HG03457 (cell line): ENCODE results near the gene ADGRL2.

Experiments used
- ATAC-seq: cut with Tn5 transposase; IDR thresholded peaks from one replicate; pipeline ENCODE4 v1.9.1; 2021; ENCODE audit warnings: moderate number of reproducible peaks; ENCODE audit not compliant: unreplicated experiment

ADGRL2 gene

GRCh38 chr1:81974883-81975555 lies 174.3 kb downstream of the ADGRL2 start:
- ATAC-seq = no peak

DNA sequence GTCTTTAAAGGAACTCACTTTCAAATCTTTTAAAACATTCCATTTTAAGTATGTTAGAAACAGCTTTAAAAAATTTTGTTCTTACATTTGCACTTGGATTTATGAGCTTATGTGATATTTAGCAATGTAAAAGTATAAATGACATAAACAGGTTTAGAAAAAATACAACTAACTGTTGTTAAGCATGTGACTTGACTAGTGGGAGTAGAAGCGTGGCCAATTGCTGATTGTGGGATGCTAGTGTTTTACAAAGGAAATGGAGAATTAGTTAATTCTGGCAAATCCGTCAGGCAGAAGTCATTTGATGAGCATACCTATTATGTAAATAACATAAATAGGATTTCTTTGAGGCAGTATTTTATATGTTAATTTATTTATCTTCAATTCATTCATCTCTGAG lies 175.8 kb downstream of the ADGRL2 start:
- no peak for ATAC-seq

DNA sequence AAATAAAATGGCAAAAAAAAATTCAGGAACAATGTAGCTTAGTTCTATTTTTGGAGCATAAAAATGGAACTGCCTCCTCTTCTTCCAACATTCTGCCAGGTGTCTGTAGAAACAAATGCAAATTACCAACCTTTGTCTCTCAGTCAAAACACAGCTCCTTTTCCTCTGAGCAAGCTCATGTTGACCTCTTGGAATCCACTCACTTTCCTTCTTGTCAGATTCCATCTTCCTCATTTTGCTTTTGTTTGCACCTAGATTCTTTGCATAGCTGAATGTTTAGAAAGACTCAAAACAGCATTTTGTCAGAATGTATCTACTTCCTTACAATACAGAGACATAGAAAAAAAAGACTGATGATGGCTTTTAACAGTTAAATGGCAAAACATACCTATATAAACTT lies 178.2 kb downstream of the ADGRL2 start:
- ATAC-seq = no peak

DNA sequence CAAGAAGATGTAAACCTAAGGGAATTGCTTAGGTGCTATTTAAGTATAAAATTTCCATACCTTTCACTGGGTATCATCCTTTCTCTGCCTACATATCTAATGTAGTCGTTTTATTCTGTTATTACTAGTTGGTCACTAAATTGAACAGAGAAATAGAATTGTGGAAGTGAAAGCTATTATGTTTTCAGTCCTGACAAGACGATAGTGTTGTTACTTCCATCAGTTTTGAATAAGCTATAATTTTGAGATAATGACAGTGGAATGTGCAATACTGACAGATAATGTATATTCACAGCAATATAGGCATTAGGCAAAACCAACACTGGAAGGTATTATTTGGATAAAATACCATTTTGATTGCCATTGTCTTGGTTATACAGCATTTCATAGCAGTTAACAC lies 181.8 kb downstream of the ADGRL2 start:
- ATAC-seq = no peak

DNA sequence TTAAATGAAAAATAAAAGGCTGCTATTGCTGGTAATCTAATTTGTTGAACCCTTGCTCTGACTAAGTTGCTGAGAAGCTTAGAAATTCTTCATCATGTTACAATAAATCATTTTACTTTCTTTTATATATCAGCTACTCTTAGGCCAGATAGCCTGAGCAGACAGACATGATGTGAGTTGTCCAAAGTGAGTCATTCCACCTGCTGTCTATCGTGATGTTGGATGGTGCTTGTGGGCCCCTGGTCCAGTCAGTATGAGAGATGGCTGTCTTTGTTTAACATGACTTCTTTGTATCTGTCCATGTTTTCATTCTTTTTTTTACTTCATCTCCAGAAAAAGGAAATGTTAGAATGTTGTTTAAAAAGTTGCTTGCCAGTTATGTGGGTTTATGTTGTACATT lies 188.8 kb downstream of the ADGRL2 start:
- ATAC-seq = no peak

- ATAC-seq = no peak
These were observed 189.5 kb downstream of the ADGRL2 start for GRCh38 chr1:81990241-81990640.

DNA sequence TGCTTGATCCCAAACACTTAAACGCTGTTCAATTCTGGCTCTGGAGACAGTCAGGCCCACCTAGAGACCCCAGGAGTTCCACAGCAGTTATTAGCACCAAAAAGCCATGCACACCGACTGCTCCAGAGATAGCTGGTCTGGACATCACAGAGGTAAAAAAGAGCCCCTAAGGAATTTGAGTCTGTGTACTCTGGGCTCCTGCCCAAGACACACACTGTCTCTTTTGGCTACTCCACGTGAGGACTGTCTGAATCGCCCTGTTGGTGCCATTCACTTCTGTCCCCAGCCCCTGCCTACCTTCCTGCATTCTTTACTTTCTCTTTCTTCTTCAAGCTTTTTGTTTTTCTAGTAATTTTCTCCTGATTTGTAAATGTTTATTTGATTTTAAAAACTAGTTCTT lies 197.4 kb downstream of the ADGRL2 start:
- no peak for ATAC-seq

- no peak for ATAC-seq
These were observed 198.6 kb downstream of the ADGRL2 start for GRCh38 chr1:81999364-81999763.

GRCh38 chr1:82000221-82000620 lies 199.5 kb downstream of the ADGRL2 start:
- ATAC-seq = no peak

DNA sequence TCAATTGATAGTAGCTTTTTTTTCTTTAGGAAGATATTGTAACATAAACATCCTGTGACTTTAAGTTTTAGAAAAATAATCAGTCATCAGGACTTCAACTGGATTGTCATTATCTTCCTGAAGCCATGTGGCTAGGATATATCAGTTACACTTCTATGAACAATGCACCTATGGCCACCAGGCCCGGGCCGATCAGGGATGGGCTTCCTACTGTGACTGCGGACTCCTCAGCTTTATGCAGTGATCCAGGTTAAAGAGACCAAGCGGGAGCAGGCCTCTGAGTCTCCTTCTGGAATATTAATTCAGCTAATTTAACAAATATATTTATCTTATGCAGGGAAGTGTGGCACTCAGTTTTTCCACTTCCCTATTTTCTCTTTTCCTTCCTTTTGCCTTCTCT lies 200.6 kb downstream of the ADGRL2 start:
- no peak for ATAC-seq

DNA sequence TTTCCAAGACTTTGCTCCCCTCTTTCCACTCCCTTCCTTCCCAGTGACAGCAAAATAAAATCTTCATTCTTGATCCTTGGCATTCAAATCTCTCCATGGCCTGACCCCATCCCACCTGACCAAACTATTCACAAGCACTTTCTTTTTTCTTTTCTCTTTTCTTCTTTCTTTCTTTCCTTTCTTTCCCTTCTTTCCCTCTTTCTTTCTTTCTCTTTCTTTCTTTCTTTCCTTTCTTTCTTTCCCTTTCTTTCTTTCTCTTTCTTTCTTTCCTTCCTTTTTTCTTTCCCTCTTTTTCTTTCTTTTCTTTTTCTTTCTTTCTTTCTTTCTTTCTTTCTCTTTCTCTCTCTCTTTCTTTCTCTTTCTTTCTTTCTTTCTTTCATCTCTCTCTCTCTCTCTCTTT lies 207.1 kb downstream of the ADGRL2 start:
- no peak for ATAC-seq

DNA sequence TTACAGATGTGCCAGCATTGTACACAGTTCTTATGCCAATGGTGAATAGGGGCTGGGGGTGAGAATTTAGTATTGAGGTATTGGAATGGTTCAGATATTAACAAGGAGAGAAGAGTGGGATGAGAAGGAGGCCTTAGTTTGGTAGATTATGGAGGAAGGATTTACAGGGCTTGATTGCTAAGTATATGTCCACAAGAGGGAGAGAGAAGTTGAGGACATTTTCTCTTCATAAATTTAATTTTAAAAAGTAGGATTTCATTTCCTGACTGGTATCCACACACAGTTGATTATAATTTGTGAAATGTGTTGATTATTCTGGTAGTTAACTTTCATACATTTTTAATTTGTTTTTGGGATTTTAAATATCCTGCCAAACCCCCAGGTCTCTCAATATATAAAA lies 213.0 kb downstream of the ADGRL2 start:
- ATAC-seq = no peak

GRCh38 chr1:82015444-82015843 lies 214.7 kb downstream of the ADGRL2 start:
- ATAC-seq = no peak

GRCh38 chr1:82018319-82018718 lies 217.6 kb downstream of the ADGRL2 start:
- no peak for ATAC-seq

- no peak for ATAC-seq
These were observed 218.8 kb downstream of the ADGRL2 start for GRCh38 chr1:82019508-82019907.

GRCh38 chr1:82030830-82031229 lies 230.1 kb downstream of the ADGRL2 start:
- no peak for ATAC-seq

DNA sequence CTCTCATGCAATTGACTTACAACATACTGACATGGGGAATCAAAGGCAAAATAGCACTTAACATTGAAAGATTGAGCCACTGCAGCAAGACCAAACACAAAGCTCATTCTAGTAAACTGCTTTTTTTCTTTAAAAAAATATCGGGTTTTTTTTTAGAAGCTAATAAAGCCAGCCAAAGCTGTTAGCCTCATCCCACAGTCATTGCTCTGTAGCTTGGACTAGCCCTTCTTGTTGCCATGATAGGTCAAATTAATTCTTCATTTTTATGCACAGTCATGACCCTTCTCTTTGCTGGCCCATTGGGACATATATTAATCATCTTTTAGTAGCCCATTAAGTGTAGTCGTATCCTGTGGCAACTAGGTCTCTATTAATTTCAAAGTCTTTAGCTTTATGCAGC lies 231.3 kb downstream of the ADGRL2 start:
- no peak for ATAC-seq

- no peak for ATAC-seq
These were observed 234.1 kb downstream of the ADGRL2 start for GRCh38 chr1:82034812-82035211.
